ENCODE measurements around the gene STX11. TPM values are rescaled to one million over a fixed set of nuclear protein-coding genes. Genes with fewer than 3 reads are reported as not detected.

STX11 gene
- total RNA-seq, 1 experiment from 2014 or later, result 0.24 TPM

- BruUV-seq (replicated peaks), result no TSS peak
- H3K36me3 Mint-ChIP-seq (ENCODE audit: insufficient read depth, unreplicated experiment), result no peaks in the 10 kb centered on the region
- no peak for DNase-seq
- H3K4me3 Mint-ChIP-seq (ENCODE audit: low read depth, unreplicated experiment), result no peak overlapping the region
- no peaks in the 10 kb centered on the region for H3K4me1 Mint-ChIP-seq (ENCODE audit: low read depth, unreplicated experiment)
- CTCF ChIA-PET, result no interaction called here
- intact Hi-C loops (cut with micrococcal nuclease; ENCODE audit: unreplicated experiment), result no loop called here
- no peaks in the 10 kb centered on the region for H3K9me3 Mint-ChIP-seq (ENCODE audit: low read depth, unreplicated experiment)
- H3K27me3 Mint-ChIP-seq (ENCODE audit: unreplicated experiment), result no peaks in the 10 kb centered on the region
- no peak for TF ChIP-seq CTCF (IDR thresholded peaks at IDR 0.05; ENCODE audit: unreplicated experiment)
- no peak overlapping the region for H3K27ac Mint-ChIP-seq (ENCODE audit: unreplicated experiment)
Measured at GRCh38 chr6:144190593-144190992, 40.3 kb downstream of the STX11 start.

- CTCF ChIA-PET, result no interaction called here
- Mint-ChIP-seq H3K4me1 (ENCODE audit: low read depth, unreplicated experiment) (no peaks in the 10 kb centered on the region), H3K27ac (ENCODE audit: unreplicated experiment) (no peak overlapping the region), H3K4me3 (ENCODE audit: low read depth, unreplicated experiment) (no peak overlapping the region), H3K36me3 (ENCODE audit: insufficient read depth, unreplicated experiment) (no peaks in the 10 kb centered on the region), H3K27me3 (ENCODE audit: unreplicated experiment) (no peaks in the 10 kb centered on the region), H3K9me3 (ENCODE audit: low read depth, unreplicated experiment) (no peaks in the 10 kb centered on the region)
- intact Hi-C loops (cut with micrococcal nuclease; ENCODE audit: unreplicated experiment), result no loop called here
- no peak for TF ChIP-seq CTCF (IDR thresholded peaks at IDR 0.05; ENCODE audit: unreplicated experiment)
- BruUV-seq (replicated peaks), result no TSS peak
- DNase-seq, result no peak
Measured at GRCh38 chr6:144193181-144193580, 42.9 kb downstream of the STX11 start.

- Mint-ChIP-seq H3K4me1 (ENCODE audit: low read depth, unreplicated experiment) (no peaks in the 10 kb centered on the region), H3K9me3 (ENCODE audit: low read depth, unreplicated experiment) (no peaks in the 10 kb centered on the region), H3K27ac (ENCODE audit: unreplicated experiment) (no peak overlapping the region), H3K36me3 (ENCODE audit: insufficient read depth, unreplicated experiment) (no peaks in the 10 kb centered on the region), H3K27me3 (ENCODE audit: unreplicated experiment) (no peaks in the 10 kb centered on the region), H3K4me3 (ENCODE audit: low read depth, unreplicated experiment) (no peak overlapping the region)
- TF ChIP-seq CTCF (IDR thresholded peaks at IDR 0.05; ENCODE audit: unreplicated experiment), result no peak
- intact Hi-C loops (cut with micrococcal nuclease; ENCODE audit: unreplicated experiment), result no loop called here
- no peak for DNase-seq
- no TSS peak for BruUV-seq (replicated peaks)
- CTCF ChIA-PET, result no interaction called here
Measured at GRCh38 chr6:144194293-144194810, 44.0 kb downstream of the STX11 start.

- H3K9me3 Mint-ChIP-seq (ENCODE audit: low read depth, unreplicated experiment), result no peaks in the 10 kb centered on the region
- CTCF ChIA-PET, result no interaction called here
- H3K27ac Mint-ChIP-seq (ENCODE audit: unreplicated experiment), result no peak overlapping the region
- DNase-seq, result peak; percentile 22
- H3K4me3 Mint-ChIP-seq (ENCODE audit: low read depth, unreplicated experiment), result no peak overlapping the region
- H3K36me3 Mint-ChIP-seq (ENCODE audit: insufficient read depth, unreplicated experiment), result no peaks in the 10 kb centered on the region
- no TSS peak for BruUV-seq (replicated peaks)
- H3K4me1 Mint-ChIP-seq (ENCODE audit: low read depth, unreplicated experiment), result no peaks in the 10 kb centered on the region
- H3K27me3 Mint-ChIP-seq (ENCODE audit: unreplicated experiment), result no peaks in the 10 kb centered on the region
- intact Hi-C loops (cut with micrococcal nuclease; ENCODE audit: unreplicated experiment), result no loop called here
- TF ChIP-seq CTCF (IDR thresholded peaks at IDR 0.05; ENCODE audit: unreplicated experiment), result no peak
Measured at GRCh38 chr6:144195671-144196270, 45.5 kb downstream of the STX11 start.

Data from Calu3 (cell line).